Activated naive CD4-positive, alpha-beta T cell treated with anti-CD3 and anti-CD28 coated beads for 36 hours (primary cell): ENCODE measurements around the gene SLC35F3. TPM values are rescaled to one million over a fixed set of nuclear protein-coding genes. Genes with fewer than 3 reads are reported as not detected.
A peak's percentile ranks its signal among the peaks of the same experiment; 100 is the strongest.
"Not testable (repeated sequence)": the region's sequence is repeated elsewhere in the genome, so short reads cannot be mapped to it uniquely, and the experiment has no call there.

Source experiments
- CTCF ChIA-PET: fragments of 350-600 bp; sonication (Branson Sonifier 250); formaldehyde crosslinking; loops from one replicate; lab custom pipeline; 2021; ENCODE audit warnings: antibody characterized with exemption; lab: Charles Lee
- DNase-seq: peaks from one replicate; pipeline ENCODE4 v3.0.0-alpha.2; 2020
- H3K27ac Mint-ChIP-seq: one replicate; pipeline ENCODE4 v1.8.0; 2021; ENCODE audit warnings: mild to moderate bottlenecking, mixed read lengths
- H3K27me3 Mint-ChIP-seq: one replicate; pipeline ENCODE4 v1.8.0; 2021; ENCODE audit warnings: low read depth, mixed read lengths
- H3K36me3 Mint-ChIP-seq: one replicate; pipeline ENCODE4 v1.8.0; 2021; ENCODE audit warnings: low read depth, mixed read lengths
- H3K4me1 Mint-ChIP-seq: one replicate; pipeline ENCODE4 v1.8.0; 2021; ENCODE audit warnings: low read depth, mixed read lengths
- H3K4me3 Mint-ChIP-seq: one replicate; pipeline ENCODE4 v1.8.0; 2021; ENCODE audit warnings: mild to moderate bottlenecking, moderate library complexity, mixed read lengths
- H3K9me3 Mint-ChIP-seq: one replicate; pipeline ENCODE4 v1.8.0; 2021; ENCODE audit warnings: mixed read lengths
- intact Hi-C: fragments of 100-400 bp; cut with micrococcal nuclease; formaldehyde crosslinking; loops from one replicate; pipeline ENCODE4 v1.15.1; 2023
- total RNA-seq, 2 experiments: library from RNA; stranded (reverse); gene quantifications; one replicate each; pipeline ENCODE4 v1.2.3, GENCODE V29; 2021

SLC35F3 gene
- total RNA-seq, 2 experiments from 2014 or later: not detected

- peaks cover 14% of the 10 kb centered on the region for H3K27me3 Mint-ChIP-seq
Measured at GRCh38 chr1:234327577-234328164, 423.2 kb downstream of the SLC35F3 start.

GRCh38 chr1:234330843-234331215 lies 426.4 kb downstream of the SLC35F3 start:
- no peak for DNase-seq
- peaks cover 1% of the 10 kb centered on the region for H3K9me3 Mint-ChIP-seq
- peaks cover 16% of the 10 kb centered on the region for H3K27me3 Mint-ChIP-seq
- intact Hi-C loops: no loop called here
- CTCF ChIA-PET: interaction anchor here (0.8 to 1.5 kb wide), 2 partner anchors 21 to 1048 kb away, joined by 3 to 7 read pairs; no protein-coding TSS in a partner anchor
- peaks cover 7% of the 10 kb centered on the region for H3K4me1 Mint-ChIP-seq
- no peak overlapping the region for H3K27ac Mint-ChIP-seq
- no peak overlapping the region for H3K4me3 Mint-ChIP-seq
- peaks cover under 1% of the 10 kb centered on the region for H3K36me3 Mint-ChIP-seq

More at GRCh38 chr1:234327577-234328164, 423.2 kb downstream of the SLC35F3 start:
- no peak overlapping the region for H3K27ac Mint-ChIP-seq
- no peak overlapping the region for H3K4me3 Mint-ChIP-seq
- no peaks in the 10 kb centered on the region for H3K9me3 Mint-ChIP-seq
- DNase-seq: no peak
- CTCF ChIA-PET: interaction anchor here (0.6 to 6.8 kb wide), 21 partner anchors 8 to 828 kb away, joined by 3 to 79 read pairs (median 4); partner anchors contain the start of gene COA6
- no peaks in the 10 kb centered on the region for H3K36me3 Mint-ChIP-seq
- intact Hi-C loops: loop anchor here (2.0 to 10.0 kb wide), 2 partner anchors 151 to 277 kb away; partner anchors contain the start of gene TARBP1
- H3K4me1 Mint-ChIP-seq: peaks cover 13% of the 10 kb centered on the region

GRCh38 chr1:234331507-234331906 lies 427.0 kb downstream of the SLC35F3 start:
- CTCF ChIA-PET: no interaction called here
- Mint-ChIP-seq H3K27ac (no peak overlapping the region), H3K27me3 (peaks cover 14% of the 10 kb centered on the region), H3K4me3 (no peak overlapping the region), H3K36me3 (peaks cover 2% of the 10 kb centered on the region), H3K4me1 (peaks cover 4% of the 10 kb centered on the region), H3K9me3 (peaks cover 6% of the 10 kb centered on the region)
- intact Hi-C loops: no loop called here
- no peak for DNase-seq

- Mint-ChIP-seq H3K4me3 (no peak overlapping the region), H3K9me3 (peaks cover 15% of the 10 kb centered on the region), H3K36me3 (peaks cover 2% of the 10 kb centered on the region), H3K27ac (no peak overlapping the region), H3K27me3 (peaks cover 11% of the 10 kb centered on the region), H3K4me1 (no peaks in the 10 kb centered on the region)
- CTCF ChIA-PET: interaction anchor here (1.5 to 1.8 kb wide), 2 partner anchors 9 to 26 kb away, joined by 8 to 16 read pairs; no protein-coding TSS in a partner anchor
- DNase-seq: no peak
- intact Hi-C loops: no loop called here
Measured at GRCh38 chr1:234336359-234336758, 431.9 kb downstream of the SLC35F3 start.

- Mint-ChIP-seq H3K4me3 (no peak overlapping the region), H3K36me3 (peaks cover 2% of the 10 kb centered on the region), H3K9me3 (peaks cover 15% of the 10 kb centered on the region), H3K27ac (no peak overlapping the region), H3K27me3 (peaks cover 11% of the 10 kb centered on the region), H3K4me1 (no peaks in the 10 kb centered on the region)
- intact Hi-C loops: no loop called here
- CTCF ChIA-PET: interaction anchor here (1.5 to 1.8 kb wide), 2 partner anchors 10 to 27 kb away, joined by 8 to 16 read pairs; no protein-coding TSS in a partner anchor
- DNase-seq: no peak
Measured at GRCh38 chr1:234337233-234337632, 432.8 kb downstream of the SLC35F3 start.

GRCh38 chr1:234340528-234340927 lies 436.1 kb downstream of the SLC35F3 start:
- peaks cover 4% of the 10 kb centered on the region for H3K27me3 Mint-ChIP-seq
- intact Hi-C loops: no loop called here
- peaks cover 2% of the 10 kb centered on the region for H3K36me3 Mint-ChIP-seq
- no peak for DNase-seq
- H3K4me3 Mint-ChIP-seq: no peak overlapping the region
- no peak overlapping the region for H3K27ac Mint-ChIP-seq
- no peaks in the 10 kb centered on the region for H3K4me1 Mint-ChIP-seq
- CTCF ChIA-PET: interaction anchor here (0.8 kb wide), 1 partner anchor 14 kb away, joined by 3 read pairs; no protein-coding TSS in a partner anchor
- H3K9me3 Mint-ChIP-seq: peaks cover 15% of the 10 kb centered on the region

- H3K4me3 Mint-ChIP-seq: no peak overlapping the region
- H3K27me3 Mint-ChIP-seq: no peaks in the 10 kb centered on the region
- H3K4me1 Mint-ChIP-seq: no peaks in the 10 kb centered on the region
- no peaks in the 10 kb centered on the region for H3K36me3 Mint-ChIP-seq
- CTCF ChIA-PET: interaction anchor here (1.5 kb wide), 1 partner anchor 10 kb away, joined by 4 read pairs; no protein-coding TSS in a partner anchor
- H3K9me3 Mint-ChIP-seq: no peaks in the 10 kb centered on the region
- intact Hi-C loops: no loop called here
- no peak overlapping the region for H3K27ac Mint-ChIP-seq
- DNase-seq: no peak
Measured at GRCh38 chr1:234342774-234343173, 438.3 kb downstream of the SLC35F3 start.

- Mint-ChIP-seq H3K4me1 (no peaks in the 10 kb centered on the region), H3K9me3 (no peaks in the 10 kb centered on the region), H3K27ac (no peak overlapping the region), H3K36me3 (no peaks in the 10 kb centered on the region), H3K27me3 (no peaks in the 10 kb centered on the region), H3K4me3 (no peak overlapping the region)
- CTCF ChIA-PET: interaction anchor here (1.4 kb wide), 1 partner anchor 19 kb away, joined by 6 read pairs; no protein-coding TSS in a partner anchor
- DNase-seq: no peak
- intact Hi-C loops: no loop called here
Measured at GRCh38 chr1:234345237-234345636, 440.8 kb downstream of the SLC35F3 start.

GRCh38 chr1:234348964-234349363 lies 444.5 kb downstream of the SLC35F3 start:
- Mint-ChIP-seq H3K4me1 (no peaks in the 10 kb centered on the region), H3K4me3 (no peak overlapping the region), H3K27me3 (peaks cover 1% of the 10 kb centered on the region), H3K36me3 (no peaks in the 10 kb centered on the region), H3K27ac (no peak overlapping the region), H3K9me3 (no peaks in the 10 kb centered on the region)
- no peak for DNase-seq
- CTCF ChIA-PET: interaction anchor here (1.5 kb wide), 1 partner anchor 21 kb away, joined by 6 read pairs; no protein-coding TSS in a partner anchor
- intact Hi-C loops: no loop called here

GRCh38 chr1:234355782-234356510 lies 451.5 kb downstream of the SLC35F3 start:
- intact Hi-C loops: loop anchor here (1.0 kb wide), 1 partner anchor 17 kb away; the partner anchor contains the start of gene COA6
- Mint-ChIP-seq H3K27ac (peak overlapping the region; percentile 82), H3K4me3 (peak overlapping the region; percentile 74), H3K36me3 (no peaks in the 10 kb centered on the region), H3K4me1 (peaks cover 7% of the 10 kb centered on the region), H3K27me3 (peaks cover 1% of the 10 kb centered on the region), H3K9me3 (no peaks in the 10 kb centered on the region)
- CTCF ChIA-PET: interaction anchor here (1.8 kb wide), 1 partner anchor 46 kb away, joined by 8 read pairs; no protein-coding TSS in a partner anchor
- no peak for DNase-seq

- H3K36me3 Mint-ChIP-seq, H3K9me3 Mint-ChIP-seq, H3K4me1 Mint-ChIP-seq, H3K27me3 Mint-ChIP-seq: not testable (repeated sequence)
- DNase-seq: peak; percentile 58
- Mint-ChIP-seq H3K4me3 (peak overlapping the region; percentile 74), H3K27ac (peak overlapping the region; percentile 82)
- intact Hi-C loops: loop anchor here (1.0 kb wide), 1 partner anchor 17 kb away; the partner anchor contains the start of gene COA6
- CTCF ChIA-PET: interaction anchor here (0.7 to 1.8 kb wide), 3 partner anchors 30 to 53 kb away, joined by 4 to 8 read pairs (median 4); no protein-coding TSS in a partner anchor
Measured at GRCh38 chr1:234356615-234357269, 452.3 kb downstream of the SLC35F3 start.

- no peak overlapping the region for H3K27ac Mint-ChIP-seq
- no peaks in the 10 kb centered on the region for H3K9me3 Mint-ChIP-seq
- CTCF ChIA-PET: interaction anchor here (1.5 kb wide), 1 partner anchor 52 kb away, joined by 4 read pairs; no protein-coding TSS in a partner anchor
- DNase-seq: no peak
- H3K27me3 Mint-ChIP-seq: peaks cover 1% of the 10 kb centered on the region
- intact Hi-C loops: no loop called here
- no peaks in the 10 kb centered on the region for H3K36me3 Mint-ChIP-seq
- H3K4me1 Mint-ChIP-seq: peaks cover 7% of the 10 kb centered on the region
- H3K4me3 Mint-ChIP-seq: peak overlapping the region; percentile 50
Measured at GRCh38 chr1:234357831-234358230, 453.4 kb downstream of the SLC35F3 start.
